HepG2 (cell line): ENCODE measurements around the gene CDIP1. TPM values are rescaled to one million over a fixed set of nuclear protein-coding genes. Genes with fewer than 3 reads are reported as not detected.

ENCODE experiments used
- ATAC-seq: fragments of 200-7000 bp; cut with Tn5 transposase; 3 replicates; pipeline ENCODE4 v1.9.1; 2020; ENCODE audit warnings: mild to moderate bottlenecking, moderate library complexity
- BruUV-seq: library from RNA; stranded (reverse); fragments of 400-500 nt; replicated peaks from 2 replicates; lab custom pipeline; 2021; lab: Mats Ljungman, UMichigan
- CTCF ChIA-PET: fragments of 300-600 bp; formaldehyde crosslinking; extraction: SDS; loops from one replicate; lab custom pipeline; 2021; ENCODE audit warnings: low total read pairs, inconsistent platforms, low intra/inter-chr PET ratio; lab: Yijun Ruan, JAX
- POLR2A ChIA-PET: fragments of 350-600 bp; sonication (Branson Sonifier 250); formaldehyde crosslinking; loops from one replicate; lab custom pipeline; 2020; ENCODE audit warnings: antibody characterized with exemption, inconsistent platforms; lab: Yijun Ruan, JAX
- DNase-seq: peaks from one replicate; pipeline ENCODE4 v3.0.0-alpha.2; 2015; ENCODE audit warnings: low spot score
- FAIRE-seq: peaks from 3 replicates; lab custom pipeline; 2011; peaks lifted over from hg19 to GRCh38; lab: Jason Lieb, UNC
- H2AFZ ChIP-seq: one replicate; pipeline ENCODE4 v1.6.1; 2011; ENCODE audit warnings: low read length, inconsistent platforms
- H3K27ac ChIP-seq: fragments of 300-600 bp; 3 replicates; pipeline ENCODE4 v1.8.0; 2011; ENCODE audit warnings: mixed run types, mild to moderate bottlenecking, mixed read lengths, low read length, inconsistent platforms; ENCODE audit not compliant: insufficient read depth; ENCODE audit errors: extremely low read length
- H3K27me3 ChIP-seq, 2 experiments: fragments of 200-600 bp in 1 of 2; 2 replicates in 1 of 2; 3 replicates in 1 of 2; pipeline versions ENCODE4 v1.6.0 to v1.8.0; 2011; ENCODE audit warnings: low read length in 2 of 2, mild to moderate bottlenecking in 2 of 2, moderate library complexity in 2 of 2, inconsistent platforms in 1 of 2; ENCODE audit not compliant: insufficient read depth in 2 of 2, control insufficient read depth in 1 of 2
- H3K36me3 ChIP-seq, 2 experiments: fragments of 200-600 bp in 1 of 2; replicated peaks in 1 of 2; 2 replicates in 1 of 2; 3 replicates in 1 of 2; pipeline versions ENCODE4 v1.5.1 to v1.8.0; 2011; ENCODE audit warnings: low read length in 2 of 2, inconsistent platforms in 1 of 2; ENCODE audit not compliant: insufficient read depth in 2 of 2, control insufficient read depth in 1 of 2
- H3K4me1 ChIP-seq: 2 replicates; pipeline ENCODE4 v1.5.1; 2012; ENCODE audit warnings: low read length, inconsistent platforms; ENCODE audit not compliant: insufficient read depth
- H3K4me2 ChIP-seq: 2 replicates; pipeline ENCODE4 v1.6.0; 2011; ENCODE audit warnings: low read depth, low read length, inconsistent platforms
- H3K4me3 ChIP-seq, 3 experiments: fragments of 200-600 bp in 1 of 3; sonication (generic), shearing (Covaris generic) in 1 of 3; replicated peaks in 1 of 3; 2 replicates each; pipeline ENCODE4 v1.5.1; 2011 to 2016; ENCODE audit warnings: low read length in 3 of 3, inconsistent platforms in 2 of 3, low read depth in 2 of 3, mild to moderate bottlenecking in 2 of 3, control low read depth in 1 of 3, mixed read lengths in 1 of 3; ENCODE audit not compliant: insufficient read depth in 1 of 3
- H3K79me2 ChIP-seq: one replicate; pipeline ENCODE4 v1.6.1; 2011; ENCODE audit warnings: low read length, inconsistent platforms; ENCODE audit not compliant: insufficient read depth
- H3K9ac ChIP-seq: 2 replicates; pipeline ENCODE4 v1.6.0; 2011; ENCODE audit warnings: mild to moderate bottlenecking, low read depth, low read length, inconsistent platforms; ENCODE audit not compliant: insufficient read depth
- H3K9me3 ChIP-seq: 2 replicates; pipeline ENCODE4 v1.5.1; 2012; ENCODE audit warnings: mild to moderate bottlenecking, low read length
- H4K20me1 ChIP-seq: 2 replicates; pipeline ENCODE4 v1.6.0; 2011; ENCODE audit warnings: inconsistent platforms, mild to moderate bottlenecking, low read length, moderate library complexity; ENCODE audit not compliant: insufficient read depth
- TBP ChIP-seq: sonication (generic); formaldehyde crosslinking; IDR thresholded peaks from 2 replicates; pipeline ENCODE4 v1.5.0; 2020; ENCODE audit warnings: missing genetic modification reagents
- TEAD2 ChIP-seq: sonication (generic); formaldehyde crosslinking; IDR thresholded peaks from 2 replicates; pipeline ENCODE4 v1.9.0; 2021; ENCODE audit warnings: missing genetic modification reagents
- ZFP62 ChIP-seq: sonication (generic); formaldehyde crosslinking; IDR thresholded peaks from 2 replicates; pipeline ENCODE4 v1.4.0; 2020; ENCODE audit warnings: missing genetic modification reagents
- ZSCAN25 ChIP-seq: sonication (generic); formaldehyde crosslinking; IDR thresholded peaks from 2 replicates; pipeline ENCODE4 v1.8.0; 2022; ENCODE audit warnings: mild to moderate bottlenecking, missing genetic modification reagents
- WGBS: methylation state at CpG from one replicate; pipeline ENCODE4 v1.1.6; 2017; ENCODE audit warnings: low lambda C conversion rate; 5-methylcytosine and 5-hydroxymethylcytosine counted together
- in situ Hi-C: cut with HindIII; loops from 2 replicates; pipeline ENCODE4 v1.10.0; 2017; ENCODE audit warnings: low pct_unique_long_range_greater_than_20kb; ENCODE audit not compliant: extremely low pct_ligation_motif_present
- intact Hi-C: fragments of 100-400 bp; cut with micrococcal nuclease; formaldehyde crosslinking; loops from one replicate; pipeline ENCODE4 v1.10.0; 2022; ENCODE audit not compliant: unreplicated experiment
- polyA plus RNA-seq, 8 experiments: library from polyadenylated mRNA; depleted of rRNA in 3 of 8; stranded (reverse) in 7 of 8; unstranded in 1 of 8; fragments of >200 nt; fragmentation: Illumina TruSeq in 4 of 8; extraction: Trizol in 4 of 8; gene quantifications; 2 replicates each; pipeline versions ENCODE4 v1.2.1 to v1.2.3, GENCODE V29; 2011 to 2016; ENCODE audit warnings: low read depth in 4 of 8, missing spikeins in 1 of 8, mixed read lengths in 1 of 8; ENCODE audit not compliant: insufficient read depth in 1 of 8
- total RNA-seq, 5 experiments: library from RNA; depleted of rRNA; stranded (reverse); fragments of >200 nt; fragmentation: Illumina TruSeq; extraction: Trizol; gene quantifications; 2 replicates each; pipeline ENCODE4 v1.2.3, GENCODE V29; 2016; ENCODE audit warnings: low read depth in 1 of 5
- TF ChIP-seq, protein P1 (sequence below): sonication (generic); formaldehyde crosslinking; IDR thresholded peaks from 2 replicates; pipeline ENCODE4 v1.4.0; 2020; ENCODE audit warnings: missing genetic modification reagents, low read depth, mild to moderate bottlenecking, borderline replicate concordance
- TF ChIP-seq, protein P2 (sequence below): sonication (generic); formaldehyde crosslinking; IDR thresholded peaks from 2 replicates; pipeline ENCODE4 v1.8.0; 2022; ENCODE audit warnings: mild to moderate bottlenecking, missing genetic modification reagents; ENCODE audit not compliant: insufficient replicate concordance
- TF ChIP-seq, protein P3 (sequence below): sonication (generic); formaldehyde crosslinking; conservative IDR thresholded peaks from 2 replicates; pipeline ENCODE4 v1.4.0; 2020; ENCODE audit warnings: missing genetic modification reagents

CDIP1 gene
- total and polyA plus RNA-seq, 2 of the 13 experiments (the other 11 are each of a cell fraction or from before 2014, with no cell fraction given), result 31.2 to 56.7 TPM

DNA sequence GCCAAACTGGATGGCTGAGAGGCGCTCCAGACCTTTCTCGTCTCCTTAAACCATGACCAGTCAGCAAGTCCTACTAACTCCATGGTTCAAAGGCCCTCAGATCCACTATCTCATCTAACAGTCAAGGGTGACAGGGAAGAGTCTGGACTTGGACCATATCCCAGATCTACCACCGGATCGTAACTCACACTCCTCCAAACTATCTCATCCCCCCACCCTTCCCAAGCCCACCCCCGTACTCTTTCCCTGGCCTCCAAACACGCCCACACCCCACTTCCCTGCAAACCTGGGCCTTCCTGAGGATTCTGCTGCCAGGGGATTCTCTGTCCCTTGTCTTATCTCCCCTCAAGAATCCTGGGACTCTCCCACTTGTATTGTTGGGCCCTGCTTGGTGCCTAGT is 5.1 kb downstream of the CDIP1 start:
- H3K9me3 ChIP-seq, result no peaks in the 10 kb centered on the region
- H2AFZ ChIP-seq, result no peak overlapping the region
- H4K20me1 ChIP-seq, result peaks cover 35% of the 10 kb centered on the region; the same call in 1 of the 2 replicates
- no peaks in the 10 kb centered on the region for H3K27me3 ChIP-seq
- TF ChIP-seq ZFP62 (CRISPR knock-in tag) (no peak), TBP (CRISPR knock-in tag) (no peak), TEAD2 (no peak), ZSCAN25 (CRISPR knock-in tag) (no peak)
- TF ChIP-seq, protein P1, sequence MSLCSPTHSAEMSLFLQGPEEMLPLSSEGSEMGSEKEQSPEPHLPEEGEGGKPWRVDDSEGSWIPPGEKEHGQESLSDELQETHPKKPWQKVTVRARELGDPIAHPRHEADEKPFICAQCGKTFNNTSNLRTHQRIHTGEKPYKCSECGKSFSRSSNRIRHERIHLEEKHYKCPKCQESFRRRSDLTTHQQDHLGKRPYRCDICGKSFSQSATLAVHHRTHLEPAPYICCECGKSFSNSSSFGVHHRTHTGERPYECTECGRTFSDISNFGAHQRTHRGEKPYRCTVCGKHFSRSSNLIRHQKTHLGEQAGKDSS (CRISPR knock-in tag), result no peak
- TF ChIP-seq, protein P2, sequence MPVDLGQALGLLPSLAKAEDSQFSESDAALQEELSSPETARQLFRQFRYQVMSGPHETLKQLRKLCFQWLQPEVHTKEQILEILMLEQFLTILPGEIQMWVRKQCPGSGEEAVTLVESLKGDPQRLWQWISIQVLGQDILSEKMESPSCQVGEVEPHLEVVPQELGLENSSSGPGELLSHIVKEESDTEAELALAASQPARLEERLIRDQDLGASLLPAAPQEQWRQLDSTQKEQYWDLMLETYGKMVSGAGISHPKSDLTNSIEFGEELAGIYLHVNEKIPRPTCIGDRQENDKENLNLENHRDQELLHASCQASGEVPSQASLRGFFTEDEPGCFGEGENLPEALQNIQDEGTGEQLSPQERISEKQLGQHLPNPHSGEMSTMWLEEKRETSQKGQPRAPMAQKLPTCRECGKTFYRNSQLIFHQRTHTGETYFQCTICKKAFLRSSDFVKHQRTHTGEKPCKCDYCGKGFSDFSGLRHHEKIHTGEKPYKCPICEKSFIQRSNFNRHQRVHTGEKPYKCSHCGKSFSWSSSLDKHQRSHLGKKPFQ, result no peak
- TF ChIP-seq, protein P3, sequence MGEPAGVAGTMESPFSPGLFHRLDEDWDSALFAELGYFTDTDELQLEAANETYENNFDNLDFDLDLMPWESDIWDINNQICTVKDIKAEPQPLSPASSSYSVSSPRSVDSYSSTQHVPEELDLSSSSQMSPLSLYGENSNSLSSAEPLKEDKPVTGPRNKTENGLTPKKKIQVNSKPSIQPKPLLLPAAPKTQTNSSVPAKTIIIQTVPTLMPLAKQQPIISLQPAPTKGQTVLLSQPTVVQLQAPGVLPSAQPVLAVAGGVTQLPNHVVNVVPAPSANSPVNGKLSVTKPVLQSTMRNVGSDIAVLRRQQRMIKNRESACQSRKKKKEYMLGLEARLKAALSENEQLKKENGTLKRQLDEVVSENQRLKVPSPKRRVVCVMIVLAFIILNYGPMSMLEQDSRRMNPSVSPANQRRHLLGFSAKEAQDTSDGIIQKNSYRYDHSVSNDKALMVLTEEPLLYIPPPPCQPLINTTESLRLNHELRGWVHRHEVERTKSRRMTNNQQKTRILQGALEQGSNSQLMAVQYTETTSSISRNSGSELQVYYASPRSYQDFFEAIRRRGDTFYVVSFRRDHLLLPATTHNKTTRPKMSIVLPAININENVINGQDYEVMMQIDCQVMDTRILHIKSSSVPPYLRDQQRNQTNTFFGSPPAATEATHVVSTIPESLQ, result no peak
- ChIA-PET POLR2A (no interaction called here), CTCF (no interaction called here)
- no peak for DNase-seq
- H3K9ac ChIP-seq, result no peak overlapping the region
- BruUV-seq, result no TSS peak
- H3K4me1 ChIP-seq, result peaks cover 61% of the 10 kb centered on the region
- no peak for ATAC-seq
- WGBS, result 94% methylated on average over 6 of the region's 6 CpGs
- H3K4me3 ChIP-seq, result no peak overlapping the region
- in situ Hi-C loops, result no loop called here
- H3K36me3 ChIP-seq, result peaks cover 8 to 19% of the 10 kb centered on the region in 2 experiments
- no peak overlapping the region for H3K4me2 ChIP-seq
- H3K27ac ChIP-seq, result no peak overlapping the region
- intact Hi-C loops, result no loop called here
- H3K79me2 ChIP-seq, result peaks cover 89% of the 10 kb centered on the region
- no peak for FAIRE-seq
